GM19395 (cell line): ENCODE results near the gene DPH2.

Experiments used
- ATAC-seq: cut with Tn5 transposase; IDR thresholded peaks from one replicate; pipeline ENCODE4 v1.9.1; 2021; ENCODE audit warnings: mild to moderate bottlenecking, moderate library complexity; ENCODE audit not compliant: unreplicated experiment

The DPH2 gene

GRCh38 chr1:43982241-43982640 is 12.4 kb downstream of the DPH2 start:
- no peak for ATAC-seq

DNA sequence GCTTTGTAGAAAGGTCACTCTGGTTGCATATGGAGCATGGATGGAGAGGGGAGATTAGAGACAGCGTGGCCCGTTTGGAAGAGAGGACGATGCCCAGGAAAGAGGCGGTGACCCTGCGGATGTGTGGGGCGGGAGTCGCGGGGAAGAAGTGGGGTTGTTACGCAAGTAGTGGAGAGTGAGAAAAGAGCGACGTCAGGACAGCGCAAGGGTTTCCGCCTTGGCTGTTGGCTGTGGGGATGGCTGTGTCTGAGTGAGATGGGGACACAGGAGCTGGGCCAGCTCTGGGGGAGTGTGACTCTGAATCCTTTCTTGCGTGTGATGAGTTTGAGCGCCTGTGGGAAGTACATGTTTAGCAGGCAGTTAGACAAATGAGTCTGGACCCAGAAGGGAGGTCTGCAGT is 13.0 kb downstream of the DPH2 start:
- ATAC-seq: no peak

- no peak for ATAC-seq
Observed at GRCh38 chr1:43983253-43983899, 13.6 kb downstream of the DPH2 start.

- ATAC-seq: no peak
Observed at GRCh38 chr1:43984855-43985254, 15.0 kb downstream of the DPH2 start.

DNA sequence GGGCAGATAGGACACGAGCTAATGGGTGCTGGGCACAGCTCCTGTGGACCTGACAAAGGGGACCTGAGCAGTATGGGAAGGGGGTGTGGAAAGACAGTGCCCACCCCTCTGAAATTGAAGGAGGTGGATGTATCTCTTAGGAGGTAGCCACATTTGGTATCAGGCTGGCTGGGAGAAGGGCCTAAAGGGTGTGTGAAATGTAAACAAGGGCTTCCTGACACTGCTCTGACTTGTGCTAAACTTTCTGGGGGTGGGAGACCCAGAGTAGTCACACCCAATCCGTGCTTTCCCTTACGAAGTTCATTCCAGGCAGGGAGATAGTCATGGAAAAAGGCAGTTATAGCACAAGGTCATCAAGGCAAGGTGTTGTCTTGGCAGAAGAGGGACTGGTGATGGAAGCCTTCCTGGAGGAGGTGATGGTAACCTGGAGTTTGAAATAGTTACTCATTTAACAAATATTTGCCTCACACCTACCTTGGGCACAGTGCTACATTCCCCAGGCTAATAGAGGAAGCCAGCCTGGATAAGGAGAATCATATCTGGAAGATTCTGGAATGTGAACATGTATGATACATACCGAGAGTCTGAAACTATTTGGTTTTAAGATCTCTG is 16.3 kb downstream of the DPH2 start:
- no peak for ATAC-seq

DNA sequence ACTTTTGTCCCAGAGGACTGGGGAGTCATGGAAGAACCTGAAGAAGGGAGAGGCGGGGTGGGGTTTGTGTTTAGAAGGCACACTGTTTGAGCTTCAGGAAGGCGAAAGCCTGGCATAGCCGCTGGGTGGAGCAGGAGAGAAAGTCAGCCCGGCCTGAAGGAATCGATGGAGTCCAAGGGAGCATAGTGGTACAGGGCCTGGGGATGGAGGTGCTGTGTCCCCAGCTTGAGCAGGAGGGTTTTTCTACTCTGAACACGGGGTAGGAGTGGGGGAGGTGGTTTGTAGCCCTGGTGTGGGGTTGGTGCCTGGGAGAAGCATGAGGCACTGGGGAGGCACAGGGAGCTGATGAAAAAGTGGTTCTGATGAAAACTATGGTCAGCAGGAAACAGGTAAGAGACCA is 16.9 kb downstream of the DPH2 start:
- ATAC-seq: no peak

- no peak for ATAC-seq
Observed at GRCh38 chr1:43987159-43987902, 17.5 kb downstream of the DPH2 start.

GRCh38 chr1:43990271-43991199 is 20.7 kb downstream of the DPH2 start:
- no peak for ATAC-seq

- ATAC-seq: no peak
Observed at GRCh38 chr1:43991200-43991475, 21.3 kb downstream of the DPH2 start.

DNA sequence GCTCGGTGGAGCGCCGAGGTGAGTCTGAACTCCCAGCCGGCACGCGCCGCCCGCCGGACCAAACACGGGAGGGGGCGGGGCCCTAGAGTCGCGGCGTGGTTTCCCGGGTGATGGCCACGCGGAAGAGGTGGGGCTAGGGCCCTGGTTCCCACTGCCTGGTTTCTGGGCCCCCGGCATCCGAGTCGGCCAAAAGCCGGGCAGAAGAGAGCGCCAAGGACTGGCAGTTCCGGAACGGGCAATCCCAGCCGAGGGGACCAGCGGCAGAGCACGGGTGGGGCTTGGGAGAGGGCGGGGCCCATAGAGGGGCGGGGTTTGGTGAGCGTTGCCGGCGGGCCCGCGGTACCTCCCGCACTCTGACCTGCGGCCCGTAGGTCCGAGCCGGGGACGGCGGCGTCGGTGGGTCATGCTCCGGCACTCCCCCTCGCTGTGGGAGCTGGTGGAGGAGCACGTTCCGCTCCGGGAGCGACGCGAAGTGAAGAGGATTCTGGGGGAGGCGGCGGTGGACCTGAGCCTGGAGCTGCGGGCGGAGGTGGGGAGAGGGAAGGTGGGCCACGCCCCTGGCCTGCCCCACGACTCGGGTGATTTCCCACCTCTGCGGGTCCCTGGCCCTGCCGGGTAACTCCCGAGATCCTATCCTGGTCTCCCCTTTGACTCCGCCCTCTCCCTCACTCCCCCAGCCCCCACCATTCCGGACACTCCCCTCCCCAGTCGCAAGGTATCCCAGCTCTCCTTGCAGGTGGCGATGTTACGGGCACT is 21.8 kb downstream of the DPH2 start, which contains the start of gene CCDC24:
TSS of gene CCDC24 (plus strand) at position 124 of the 756 bp plus-strand sequence. CDS start at position 404, 280 bp downstream.
- peak; percentile 73 for ATAC-seq

DNA sequence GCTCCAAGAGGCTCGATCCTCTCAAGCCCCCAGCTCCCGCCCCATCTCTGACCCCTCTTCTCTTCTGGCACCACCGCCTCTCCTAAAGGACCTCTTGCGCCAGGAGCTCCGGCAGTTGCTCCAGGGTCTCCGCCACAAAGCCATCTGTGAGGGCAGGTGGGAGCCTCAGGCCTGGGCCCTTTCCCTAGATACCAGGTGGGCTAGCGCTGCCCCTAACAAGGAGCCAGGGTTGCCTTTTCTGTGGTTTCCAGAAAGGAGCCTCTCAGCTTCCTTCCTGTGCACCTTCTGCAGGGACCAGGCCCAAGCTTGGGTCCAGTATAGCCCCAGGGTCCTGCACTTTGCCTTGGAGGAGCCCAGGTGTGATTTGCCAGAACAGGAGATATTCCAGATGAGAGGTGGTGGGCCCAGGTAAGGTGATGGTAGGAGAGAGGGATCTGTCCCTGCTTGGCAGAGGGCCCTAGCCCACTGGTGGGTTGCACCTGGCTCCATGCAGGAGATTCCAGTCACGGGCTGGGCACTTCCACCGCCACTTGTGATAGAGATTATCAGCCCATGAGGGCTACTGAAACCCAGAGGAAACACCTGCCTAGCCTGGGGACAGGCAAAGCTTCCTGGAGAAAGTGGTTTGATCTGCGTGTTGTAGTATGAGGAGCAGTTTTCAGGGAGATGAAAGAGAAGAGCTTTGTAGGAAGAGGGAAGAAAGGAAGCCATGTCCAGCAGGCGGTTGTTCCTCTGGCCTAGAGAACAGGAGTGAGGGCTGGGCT is 22.6 kb downstream of the DPH2 start:
- ATAC-seq: no peak

DNA sequence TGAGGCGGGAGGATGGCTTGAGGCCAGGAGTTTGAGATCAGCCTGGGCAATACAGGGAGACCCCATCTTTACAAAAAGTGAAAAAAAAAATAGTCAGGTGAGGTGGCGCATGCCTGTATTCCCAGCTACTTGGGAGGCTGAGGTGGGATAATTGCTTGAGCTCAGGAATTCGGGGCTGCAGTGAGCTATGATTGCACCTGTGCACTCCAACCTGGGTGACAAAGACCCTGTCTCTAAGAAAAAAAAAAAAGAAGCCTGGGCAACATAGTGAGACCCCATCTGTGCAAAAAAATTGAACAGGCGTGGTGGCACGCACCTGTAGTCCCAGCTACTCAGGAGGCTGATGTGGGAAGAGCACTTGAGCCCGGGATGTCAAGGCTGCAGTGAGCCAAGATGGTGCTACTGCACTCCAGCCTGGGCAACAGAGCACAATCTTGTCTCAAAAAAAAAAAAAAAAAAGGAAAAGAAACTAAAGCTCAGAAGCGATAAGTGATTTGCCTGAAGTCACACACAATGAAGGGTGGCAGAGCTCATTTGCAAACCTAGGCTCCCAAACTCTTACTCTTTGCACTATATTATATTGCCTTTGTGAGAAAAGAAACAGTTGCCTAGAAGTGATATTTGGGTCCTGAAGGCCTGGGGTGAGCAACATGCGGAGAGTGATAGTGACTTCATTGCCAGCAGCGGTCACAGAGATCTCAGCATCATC is 23.6 kb downstream of the DPH2 start:
- no peak for ATAC-seq

GRCh38 chr1:43994071-43994470 is 24.3 kb downstream of the DPH2 start:
- no peak for ATAC-seq

GRCh38 chr1:43994794-43995790 is 25.3 kb downstream of the DPH2 start:
- no peak for ATAC-seq

GRCh38 chr1:43995984-43996732 is 26.3 kb downstream of the DPH2 start:
- ATAC-seq: no peak

DNA sequence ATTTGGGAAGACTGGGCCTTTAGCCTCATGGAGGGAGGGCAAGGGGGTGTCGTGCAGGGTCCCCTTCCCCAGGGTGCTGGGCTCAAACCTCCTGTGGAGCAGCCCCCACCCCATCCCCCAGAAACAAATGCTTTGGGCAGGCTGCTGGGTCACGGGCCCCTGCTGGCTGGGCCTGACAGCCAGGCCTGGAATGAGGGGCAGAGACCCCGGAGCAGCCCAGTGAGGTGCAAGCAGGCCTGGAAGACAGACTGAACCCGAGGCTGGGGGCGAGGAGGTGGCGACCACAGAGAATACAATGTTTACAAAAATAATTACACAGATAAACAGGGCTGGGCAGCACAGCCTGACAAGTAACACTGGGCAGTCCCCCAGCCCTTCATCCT is 26.9 kb downstream of the DPH2 start:
- no peak for ATAC-seq

DNA sequence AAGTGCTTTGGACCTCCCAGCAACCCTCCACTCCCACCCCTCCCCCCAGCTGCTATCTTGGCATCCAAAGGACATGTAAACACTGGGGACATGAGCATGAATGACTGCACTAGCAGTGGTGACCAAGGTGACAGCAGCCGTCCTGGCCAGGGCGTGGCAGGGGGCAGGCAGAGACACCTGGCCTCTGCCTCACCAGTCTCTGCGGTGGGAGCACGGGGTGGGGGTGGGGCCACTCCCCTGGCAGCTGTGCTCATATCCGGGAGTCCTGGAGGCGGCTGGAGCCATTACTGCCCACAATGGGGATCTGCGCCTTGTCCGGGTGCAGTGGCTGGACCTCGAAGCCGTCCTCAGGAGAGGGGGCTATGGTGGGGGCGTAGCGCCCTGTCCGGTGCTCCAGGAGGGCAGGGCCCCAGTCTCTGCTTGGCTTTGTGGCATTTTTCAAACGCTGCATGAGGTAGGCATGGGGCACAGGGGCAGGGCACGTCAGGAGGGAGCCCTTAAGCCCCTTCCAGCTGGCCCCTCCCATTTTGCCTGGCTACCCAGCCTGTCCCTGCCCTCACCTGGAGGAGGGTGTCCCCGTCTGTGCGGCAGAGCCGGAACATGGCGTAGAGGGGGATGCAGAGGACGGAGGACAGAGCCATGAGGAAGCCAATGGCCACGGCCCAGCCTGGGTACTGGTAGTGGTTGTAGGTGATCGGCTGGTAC is 27.6 kb downstream of the DPH2 start:
- ATAC-seq: no peak
